ENCODE results near the gene RGMA.
"Not testable (repeated sequence)": the region's sequence is repeated elsewhere in the genome, so short reads cannot be mapped to it uniquely, and the experiment has no call there.

The RGMA gene

DNA sequence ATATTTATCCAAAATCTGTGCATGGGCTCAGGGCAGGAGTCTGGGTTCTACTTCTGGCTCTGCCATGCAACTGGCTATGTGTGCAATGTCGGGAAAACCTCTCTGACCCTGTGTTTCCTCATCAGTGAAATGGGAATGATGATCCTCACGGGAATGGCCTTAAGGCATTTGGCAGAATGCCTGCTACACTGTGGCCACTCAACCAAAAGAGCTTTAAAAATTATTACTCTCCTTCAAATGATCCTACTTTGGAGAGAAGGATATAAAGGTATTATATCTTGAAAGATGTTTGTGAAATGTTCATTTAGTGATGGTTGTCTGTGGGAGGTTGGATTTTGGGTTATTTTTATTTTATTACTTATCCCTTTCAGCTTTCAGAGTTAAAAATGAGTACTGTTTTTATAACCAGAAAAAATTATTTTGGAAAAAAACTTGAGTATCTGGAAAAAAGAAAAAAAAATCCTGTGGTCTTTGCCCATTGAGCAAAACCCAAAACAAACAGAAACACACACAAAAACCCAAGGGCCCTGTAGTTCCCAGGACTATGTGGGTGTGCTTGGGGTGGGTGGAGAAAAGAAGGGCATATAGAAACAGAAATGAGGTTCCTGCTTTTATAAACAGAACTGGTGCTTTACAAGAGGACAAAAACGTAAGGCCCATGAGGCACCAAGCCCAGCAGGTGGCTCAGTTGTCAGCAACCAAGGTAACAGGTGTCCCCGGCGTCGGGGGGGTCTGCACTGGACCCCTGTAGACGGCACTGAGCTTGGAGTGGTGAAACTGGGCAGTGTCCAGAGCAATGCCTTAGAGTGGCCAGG lies 22.0 kb downstream of the RGMA start:
- DNase-seq (ENCODE audit: low read depth), result no peak

GRCh38 chr15:93066224-93066681 lies 22.8 kb downstream of the RGMA start:
- no peak for DNase-seq (ENCODE audit: low read depth)

DNA sequence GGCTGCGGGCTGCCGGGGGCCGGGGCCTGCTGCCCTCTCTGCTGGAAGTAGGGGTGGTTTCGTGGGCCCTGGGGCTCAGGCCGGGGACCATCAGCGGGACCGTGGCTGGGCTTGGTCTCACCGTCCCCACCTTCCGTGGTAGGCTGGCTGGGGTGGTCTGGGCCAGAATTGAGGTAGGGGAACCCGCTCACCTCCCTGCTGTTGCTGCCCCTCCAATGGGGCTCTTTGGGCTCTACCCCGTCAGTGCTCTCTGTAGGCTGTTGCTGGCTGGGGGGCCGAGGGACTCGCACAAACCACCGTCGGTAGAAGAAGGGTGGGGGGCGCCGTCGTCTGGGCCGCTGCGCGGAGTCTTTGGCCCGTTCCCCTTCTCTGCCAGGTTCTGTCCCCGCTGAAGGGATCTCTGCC lies 23.4 kb downstream of the RGMA start:
- DNase-seq (ENCODE audit: low read depth), result no peak

DNA sequence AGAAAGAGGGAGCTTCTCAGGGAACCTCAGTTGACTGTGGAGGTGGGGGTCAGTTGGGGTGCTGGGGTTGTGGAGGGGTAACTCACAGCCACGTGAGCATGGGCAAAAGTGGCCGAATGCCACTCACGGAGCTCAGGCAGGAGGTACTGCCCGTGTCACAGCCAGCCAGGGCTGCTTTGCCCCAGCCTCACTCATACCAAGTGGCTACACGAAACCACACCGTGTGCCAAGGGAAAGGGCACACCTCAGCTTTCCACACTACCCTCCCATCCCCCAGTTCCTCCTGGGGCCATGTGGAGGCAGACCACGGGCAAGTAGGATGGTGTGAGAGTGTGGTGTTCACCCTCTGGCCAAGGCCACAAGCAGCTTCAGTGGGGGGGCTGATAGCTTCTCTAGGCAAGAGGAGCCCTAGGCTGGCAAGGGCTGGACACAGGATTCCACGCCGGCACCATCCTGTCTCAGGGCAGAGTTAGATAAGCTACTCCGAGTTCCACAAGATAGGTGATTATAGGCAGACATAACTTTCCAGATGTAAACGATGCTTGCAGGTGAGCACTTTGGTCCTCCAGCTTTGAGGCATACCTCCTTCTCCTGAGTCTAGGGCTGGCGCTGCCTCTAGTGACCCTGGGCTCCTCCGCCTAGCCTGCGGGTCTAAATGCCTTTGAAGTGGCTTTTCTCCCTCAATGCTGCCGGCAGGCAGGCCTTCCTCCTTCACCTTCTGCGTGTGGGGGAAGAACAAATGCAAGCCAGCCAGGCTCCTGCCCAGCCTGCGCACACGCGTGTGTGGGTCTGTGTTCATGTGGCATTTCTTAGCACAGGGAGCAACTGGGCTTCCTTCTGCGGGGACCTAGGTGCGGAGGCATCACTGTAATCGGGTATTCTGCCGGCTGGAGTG lies 25.0 kb downstream of the RGMA start:
- no peak for DNase-seq (ENCODE audit: low read depth)

DNA sequence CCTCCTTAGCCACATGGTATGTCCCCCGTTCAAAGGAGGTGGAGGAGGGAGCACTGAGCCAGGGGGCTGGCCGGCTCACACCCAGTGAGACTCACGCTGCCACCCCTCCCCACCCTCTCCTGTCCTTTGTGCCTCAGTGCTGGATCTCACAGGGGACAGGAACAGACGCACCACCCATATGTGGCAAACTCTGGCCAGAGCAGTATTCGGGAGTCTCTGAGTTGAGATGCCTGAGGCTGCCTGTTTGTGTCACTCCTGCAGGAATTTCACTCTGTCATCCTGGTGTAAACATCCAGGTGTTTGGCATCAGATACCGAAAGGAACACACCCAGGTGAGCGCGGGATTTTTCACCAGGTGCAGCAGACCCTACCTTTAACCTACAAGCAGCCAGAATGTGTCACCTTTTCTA lies 25.7 kb downstream of the RGMA start:
- DNase-seq (ENCODE audit: low read depth), result no peak

- not testable (repeated sequence) for DNase-seq (ENCODE audit: low read depth)
Observed at GRCh38 chr15:93062628-93063261, 26.3 kb downstream of the RGMA start.

- DNase-seq (ENCODE audit: low read depth), result no peak
Observed at GRCh38 chr15:93060336-93061248, 28.4 kb downstream of the RGMA start.

DNA sequence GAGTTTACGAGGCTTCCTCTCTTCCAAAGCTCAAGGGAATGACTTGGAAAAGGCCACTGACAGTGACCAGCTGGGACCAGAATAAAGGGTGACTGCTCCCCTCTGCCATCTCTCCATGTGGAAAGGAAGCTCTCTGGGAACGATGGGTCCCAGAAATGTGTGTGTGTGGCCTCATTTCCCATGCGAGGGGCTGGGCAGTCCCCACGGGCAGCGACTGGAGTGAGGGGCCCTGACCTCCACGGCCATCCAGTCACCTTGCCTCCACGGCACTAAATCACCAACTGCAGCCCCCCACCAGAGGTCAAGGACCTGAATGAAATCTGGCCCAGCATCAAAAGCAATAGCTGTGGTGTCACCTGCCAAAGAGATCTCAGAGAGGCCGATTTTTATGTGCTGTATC lies 29.6 kb downstream of the RGMA start:
- DNase-seq (ENCODE audit: low read depth), result no peak

- no peak for DNase-seq (ENCODE audit: low read depth)
Observed at GRCh38 chr15:93058904-93059427, 30.0 kb downstream of the RGMA start.

DNA sequence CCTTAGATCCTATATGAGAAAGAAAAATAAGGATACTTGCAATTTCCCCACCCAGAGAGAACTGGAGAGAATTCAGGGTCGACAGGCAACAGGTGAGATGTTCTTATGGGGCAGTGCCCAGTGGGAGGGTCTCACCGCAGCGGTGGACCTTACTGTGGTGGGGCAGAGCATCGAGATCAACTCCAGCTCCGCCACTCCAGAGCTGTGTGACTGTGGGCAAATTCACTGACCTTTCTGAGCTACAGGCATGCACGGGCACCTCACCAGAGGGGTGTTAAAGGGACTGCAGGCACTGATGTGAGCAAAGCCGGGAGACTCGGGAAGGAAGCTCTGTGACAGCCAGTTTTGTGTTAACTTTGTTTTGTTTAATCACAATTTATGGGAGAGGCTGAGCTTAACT lies 30.9 kb downstream of the RGMA start:
- DNase-seq (ENCODE audit: low read depth), result no peak

DNA sequence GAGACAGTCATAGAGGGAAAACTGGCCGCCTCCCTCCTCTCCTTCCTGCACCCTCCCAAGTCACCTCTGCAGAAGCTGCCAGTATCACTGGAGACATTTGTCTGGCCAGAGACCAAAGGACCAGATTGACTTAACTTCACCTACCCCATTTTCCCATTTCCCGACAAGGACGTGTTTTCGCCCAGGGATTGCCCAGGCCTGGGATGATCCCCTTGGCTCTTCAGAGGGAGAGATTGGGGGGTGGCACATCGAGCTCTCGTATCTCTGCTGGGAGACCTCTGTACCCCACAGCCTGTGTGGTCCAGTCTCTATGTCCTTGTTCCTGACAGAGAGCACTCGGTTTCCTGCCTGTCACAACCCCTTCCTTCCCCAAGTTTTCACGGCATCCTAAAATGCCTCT lies 31.4 kb downstream of the RGMA start:
- no peak for DNase-seq (ENCODE audit: low read depth)

DNA sequence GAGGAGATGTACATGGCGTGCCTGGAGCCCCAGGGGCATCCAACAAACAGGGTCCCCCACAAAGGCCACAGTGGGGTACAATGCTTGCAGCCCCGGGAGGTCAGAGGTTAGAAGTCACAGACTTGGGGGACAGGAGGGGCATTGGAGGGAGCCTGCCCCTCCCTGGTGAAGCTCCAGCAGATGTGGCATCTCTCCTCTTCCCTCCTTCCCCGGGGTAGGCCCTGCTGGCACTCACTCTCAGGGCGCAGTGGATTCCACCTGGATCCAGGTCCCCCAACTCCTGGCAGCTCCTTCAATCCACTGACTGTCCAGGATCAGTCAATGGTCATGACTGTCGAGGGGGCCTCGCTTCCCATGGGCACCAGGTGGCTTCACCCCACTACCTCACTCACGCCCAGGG lies 32.2 kb downstream of the RGMA start:
- DNase-seq (ENCODE audit: low read depth), result no peak

DNA sequence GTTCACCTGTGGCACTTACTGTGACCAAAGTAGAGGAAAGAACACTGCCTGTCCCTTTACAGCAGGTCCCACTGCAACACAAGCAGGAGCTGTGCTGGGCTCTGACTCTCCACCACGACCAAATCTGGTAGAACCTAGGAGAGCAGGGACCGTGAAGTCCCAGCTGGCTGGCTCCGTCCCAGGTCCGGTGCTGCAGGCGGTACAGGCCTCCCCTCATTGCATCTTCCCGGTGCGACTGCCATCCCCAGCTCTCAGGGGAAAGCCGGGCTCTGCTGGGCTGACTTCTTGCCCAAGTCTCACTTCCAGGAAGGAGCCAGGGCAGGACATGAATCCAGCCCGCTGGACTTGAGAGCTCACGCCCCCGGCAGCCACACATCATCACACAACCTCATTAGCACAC lies 33.8 kb downstream of the RGMA start:
- no peak for DNase-seq (ENCODE audit: low read depth)

GRCh38 chr15:93052090-93052879 lies 36.7 kb downstream of the RGMA start:
- DNase-seq (ENCODE audit: low read depth), result no peak

- DNase-seq (ENCODE audit: low read depth), result no peak
Observed at GRCh38 chr15:93051236-93052089, 37.5 kb downstream of the RGMA start.

DNA sequence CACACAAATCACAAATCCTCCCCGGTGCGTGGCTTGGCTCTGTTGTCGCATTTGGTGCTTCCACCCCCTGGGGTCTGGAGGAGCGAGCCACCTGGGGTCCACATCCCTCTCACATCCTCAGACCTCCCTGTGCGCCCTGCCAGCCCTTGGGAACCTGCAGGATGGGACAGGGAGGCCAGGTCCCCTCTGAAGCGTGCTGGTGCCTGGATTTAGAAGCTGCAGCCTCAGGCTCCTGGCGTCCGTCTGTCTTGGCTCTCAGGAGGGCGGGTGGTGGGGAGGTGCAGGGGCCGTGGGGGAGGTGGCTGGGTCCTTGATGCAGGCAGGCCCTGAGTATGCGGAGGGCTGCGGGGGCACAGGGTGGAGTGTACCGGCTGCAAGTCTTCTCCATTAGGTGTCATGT lies 38.4 kb downstream of the RGMA start:
- DNase-seq (ENCODE audit: low read depth), result no peak

- no peak for DNase-seq (ENCODE audit: low read depth)
Observed at GRCh38 chr15:93049914-93050578, 39.0 kb downstream of the RGMA start.

DNA sequence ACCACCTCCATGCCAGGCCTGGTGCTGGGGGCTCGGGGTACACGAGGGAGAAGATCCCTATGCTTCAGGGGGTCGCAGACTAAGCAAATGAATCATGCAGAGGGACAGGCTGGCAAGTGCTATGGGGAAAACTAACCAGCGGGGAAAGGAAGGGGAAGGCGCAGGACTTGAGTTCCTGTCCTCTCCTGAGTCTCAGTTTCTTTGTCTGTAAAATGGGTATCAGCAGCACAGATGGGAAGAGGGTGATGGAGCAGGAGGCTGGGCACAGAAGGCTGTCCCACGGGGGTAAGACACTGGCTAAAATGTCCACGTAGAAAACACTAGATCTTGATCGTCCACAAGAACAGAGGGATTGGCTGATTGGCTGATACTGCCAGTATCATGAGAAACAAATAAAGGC lies 39.8 kb downstream of the RGMA start:
- no peak for DNase-seq (ENCODE audit: low read depth)

DNA sequence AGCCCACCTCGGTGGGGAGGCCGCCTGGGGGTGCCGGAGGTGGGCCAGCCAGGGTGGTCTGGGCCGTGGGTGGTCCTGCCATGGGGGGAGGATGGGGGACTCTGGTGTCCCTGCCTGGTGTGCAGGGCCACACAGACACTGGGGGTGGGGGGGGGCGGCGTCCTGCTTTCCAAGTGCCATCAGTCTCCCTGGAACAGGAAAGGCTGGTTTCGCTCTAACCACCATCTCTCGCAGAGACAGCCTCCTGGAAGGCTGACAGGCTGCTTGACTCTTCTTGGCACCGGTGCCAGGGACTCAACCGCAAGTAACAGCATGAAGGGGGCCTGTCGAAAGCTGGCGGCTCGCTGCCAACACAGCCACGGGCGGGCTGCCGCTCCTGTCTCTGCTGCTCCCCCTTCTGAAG lies 40.3 kb downstream of the RGMA start:
- DNase-seq (ENCODE audit: low read depth), result no peak

All from T follicular helper cell (primary cell).